ENCODE measurements around the gene CLIC3.

The CLIC3 gene

DNA sequence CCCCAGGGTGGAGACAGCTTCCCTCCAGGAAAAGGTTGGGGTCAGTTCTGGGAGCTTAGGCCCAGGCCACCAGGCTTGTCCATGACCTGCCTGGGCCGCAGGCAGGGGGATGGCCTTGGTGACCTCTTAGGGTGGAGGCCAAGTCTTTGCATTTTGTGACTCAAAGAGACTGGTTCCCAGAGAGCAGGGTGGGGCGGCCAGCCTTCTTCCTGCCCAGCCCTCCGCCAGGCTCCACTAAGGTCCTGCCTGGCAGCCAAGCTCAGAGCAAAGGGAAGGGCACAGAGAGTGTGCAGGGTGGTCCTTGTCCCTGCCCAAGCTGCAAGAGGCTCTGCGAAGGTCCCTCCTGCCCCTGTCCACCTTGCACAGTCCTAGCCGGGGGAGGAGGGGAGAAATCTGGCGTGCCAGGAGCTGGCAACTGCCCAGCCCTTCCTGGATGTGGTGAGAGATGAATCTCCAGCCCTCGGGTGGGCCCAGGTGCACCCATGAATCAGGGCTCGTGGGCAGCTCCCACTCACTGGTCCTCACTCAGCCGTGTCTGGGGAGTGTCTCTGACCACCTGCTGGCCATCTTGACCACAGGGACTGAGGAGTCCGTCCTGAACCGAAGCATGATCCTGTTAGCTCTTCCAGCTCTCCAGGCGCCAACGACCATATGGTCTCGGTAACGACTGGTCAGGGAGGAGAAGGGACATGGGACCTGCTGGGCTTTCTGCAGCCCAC lies 21.4 kb downstream of the CLIC3 start:
- Histone ChIP-seq H3K36me3 (replicated peaks; ENCODE audit: insufficient read depth, low read length) (no peaks in the 10 kb centered on the region), H3K9me3 (replicated peaks; ENCODE audit: insufficient read depth, low read length) (no peaks in the 10 kb centered on the region), H3K79me2 (ENCODE audit: low read length) (no peaks in the 10 kb centered on the region), H3F3A (ENCODE audit: insufficient read depth, low read length) (no peaks in the 10 kb centered on the region), H3K9me2 (replicated peaks; ENCODE audit: insufficient read depth, low read length) (no peaks in the 10 kb centered on the region), H3K4me1 (ENCODE audit: low read length) (no peaks in the 10 kb centered on the region), H2AFZ (ENCODE audit: low read length) (no peak overlapping the region), H3K27me3 (replicated peaks; ENCODE audit: insufficient read depth, low read length) (peaks cover 76% of the 10 kb centered on the region), H4K20me1 (ENCODE audit: insufficient read depth, low read length) (no peaks in the 10 kb centered on the region), H3K4me3 (ENCODE audit: low read length) (no peak overlapping the region), H3K4me2 (ENCODE audit: low read depth, low read length) (no peak overlapping the region), H3K9ac (ENCODE audit: low read length) (no peak overlapping the region), H3K27ac (ENCODE audit: low read length) (no peak overlapping the region)
- TF ChIP-seq EZH2 (optimal IDR thresholded peaks at IDR 0.05; ENCODE audit: low read depth, low read length) (no peak), EZH2phosphoT487 (IDR thresholded peaks at IDR 0.05; ENCODE audit: low read length) (no peak)
- TF ChIP-seq, protein P1, sequence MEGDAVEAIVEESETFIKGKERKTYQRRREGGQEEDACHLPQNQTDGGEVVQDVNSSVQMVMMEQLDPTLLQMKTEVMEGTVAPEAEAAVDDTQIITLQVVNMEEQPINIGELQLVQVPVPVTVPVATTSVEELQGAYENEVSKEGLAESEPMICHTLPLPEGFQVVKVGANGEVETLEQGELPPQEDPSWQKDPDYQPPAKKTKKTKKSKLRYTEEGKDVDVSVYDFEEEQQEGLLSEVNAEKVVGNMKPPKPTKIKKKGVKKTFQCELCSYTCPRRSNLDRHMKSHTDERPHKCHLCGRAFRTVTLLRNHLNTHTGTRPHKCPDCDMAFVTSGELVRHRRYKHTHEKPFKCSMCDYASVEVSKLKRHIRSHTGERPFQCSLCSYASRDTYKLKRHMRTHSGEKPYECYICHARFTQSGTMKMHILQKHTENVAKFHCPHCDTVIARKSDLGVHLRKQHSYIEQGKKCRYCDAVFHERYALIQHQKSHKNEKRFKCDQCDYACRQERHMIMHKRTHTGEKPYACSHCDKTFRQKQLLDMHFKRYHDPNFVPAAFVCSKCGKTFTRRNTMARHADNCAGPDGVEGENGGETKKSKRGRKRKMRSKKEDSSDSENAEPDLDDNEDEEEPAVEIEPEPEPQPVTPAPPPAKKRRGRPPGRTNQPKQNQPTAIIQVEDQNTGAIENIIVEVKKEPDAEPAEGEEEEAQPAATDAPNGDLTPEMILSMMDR (IDR thresholded peaks at IDR 0.05; ENCODE audit: low read length), result no peak
- no peak for DNase-seq

DNA sequence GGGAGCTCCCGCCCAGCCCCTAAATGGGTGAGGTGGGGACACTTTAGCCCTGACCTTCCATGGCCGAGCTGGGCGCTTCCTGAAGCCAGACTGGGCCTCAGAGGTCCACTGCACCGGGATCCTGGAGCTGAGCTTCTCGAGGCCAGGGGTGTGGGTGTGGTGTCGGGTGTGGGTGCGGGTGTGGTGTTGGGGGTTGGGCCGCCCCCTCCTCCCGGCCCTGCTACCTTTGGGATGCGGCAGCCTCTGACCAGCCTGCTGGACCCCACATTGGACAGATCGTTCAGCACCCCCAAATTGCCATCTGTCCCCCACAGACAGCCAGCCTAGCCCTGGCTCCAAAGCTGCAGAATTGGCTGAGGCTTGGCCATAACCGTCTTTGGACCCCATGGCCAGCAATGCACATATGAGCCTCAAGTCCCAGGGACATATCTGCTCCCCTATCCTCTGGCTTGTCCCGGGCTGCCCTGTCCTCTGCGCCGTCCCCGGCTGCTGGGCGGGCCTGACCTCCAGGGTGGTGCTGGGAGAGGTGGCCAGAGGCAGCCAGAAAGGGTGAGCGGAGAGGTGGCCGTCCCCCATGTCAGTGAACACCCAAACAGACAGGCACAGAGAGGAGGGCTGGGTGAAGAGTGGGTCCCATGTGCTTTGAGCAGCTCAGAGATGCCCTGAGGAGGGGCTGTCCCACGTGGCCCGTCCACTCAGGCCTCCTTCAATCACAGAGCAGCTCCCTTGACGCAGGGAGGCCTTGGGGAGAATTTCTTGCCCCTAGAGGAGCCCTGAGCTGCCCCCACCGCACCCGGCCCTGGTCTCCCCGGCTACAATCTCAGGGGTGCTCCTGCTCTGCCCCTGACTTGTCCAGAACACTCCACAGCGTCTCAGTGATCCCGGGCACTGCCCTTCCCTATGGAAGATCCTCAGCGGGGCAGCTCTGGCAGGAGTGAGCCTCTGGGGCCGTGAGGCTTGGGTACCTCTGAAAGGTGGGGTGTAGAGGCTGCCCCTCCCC lies 22.4 kb downstream of the CLIC3 start:
- Histone ChIP-seq H3K4me1 (ENCODE audit: low read length) (no peaks in the 10 kb centered on the region), H3K9me3 (replicated peaks; ENCODE audit: insufficient read depth, low read length) (no peaks in the 10 kb centered on the region), H3F3A (ENCODE audit: insufficient read depth, low read length) (no peaks in the 10 kb centered on the region), H4K20me1 (ENCODE audit: insufficient read depth, low read length) (no peaks in the 10 kb centered on the region), H3K9ac (ENCODE audit: low read length) (no peak overlapping the region), H3K27ac (ENCODE audit: low read length) (no peak overlapping the region), H3K36me3 (replicated peaks; ENCODE audit: insufficient read depth, low read length) (no peaks in the 10 kb centered on the region), H3K4me3 (ENCODE audit: low read length) (no peak overlapping the region), H3K9me2 (replicated peaks; ENCODE audit: insufficient read depth, low read length) (no peaks in the 10 kb centered on the region), H3K4me2 (ENCODE audit: low read depth, low read length) (no peak overlapping the region), H3K27me3 (replicated peaks; ENCODE audit: insufficient read depth, low read length) (peaks cover 75% of the 10 kb centered on the region), H2AFZ (ENCODE audit: low read length) (no peak overlapping the region), H3K79me2 (ENCODE audit: low read length) (no peaks in the 10 kb centered on the region)
- TF ChIP-seq, protein P1 (IDR thresholded peaks at IDR 0.05; ENCODE audit: low read length), result no peak
- TF ChIP-seq EZH2phosphoT487 (IDR thresholded peaks at IDR 0.05; ENCODE audit: low read length) (no peak), EZH2 (optimal IDR thresholded peaks at IDR 0.05; ENCODE audit: low read depth, low read length) (no peak)
- no peak for DNase-seq

DNA sequence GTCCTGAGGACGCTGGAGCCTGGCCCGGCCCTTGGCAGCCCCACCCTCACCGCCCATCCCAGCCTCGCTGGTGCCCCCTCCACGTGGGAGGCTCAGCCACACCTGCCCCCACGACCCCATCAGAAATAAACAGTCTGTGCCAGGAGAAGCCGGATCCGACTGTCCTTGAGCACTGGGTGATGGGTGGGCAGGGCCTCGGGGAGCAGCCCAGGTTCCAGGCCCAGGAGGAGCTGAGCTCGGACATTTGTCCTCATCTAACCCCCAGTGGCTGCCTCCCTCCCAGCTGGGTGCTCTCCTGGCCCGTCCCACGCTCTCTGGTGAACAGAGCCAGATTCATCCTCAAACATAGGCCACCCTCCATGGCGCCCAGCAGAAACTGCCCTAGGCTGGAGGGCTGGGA lies 23.6 kb downstream of the CLIC3 start:
- H3K4me1 ChIP-seq (ENCODE audit: low read length), result no peaks in the 10 kb centered on the region
- TF ChIP-seq, protein P1 (IDR thresholded peaks at IDR 0.05; ENCODE audit: low read length), result no peak
- no peak for TF ChIP-seq EZH2 (optimal IDR thresholded peaks at IDR 0.05; ENCODE audit: low read depth, low read length)
- TF ChIP-seq EZH2phosphoT487 (IDR thresholded peaks at IDR 0.05; ENCODE audit: low read length), result no peak
- H3K36me3 ChIP-seq (replicated peaks; ENCODE audit: insufficient read depth, low read length), result no peaks in the 10 kb centered on the region
- H3K4me2 ChIP-seq (ENCODE audit: low read depth, low read length), result no peak overlapping the region
- H3K4me3 ChIP-seq (ENCODE audit: low read length), result no peak overlapping the region
- no peaks in the 10 kb centered on the region for H3K9me2 ChIP-seq (replicated peaks; ENCODE audit: insufficient read depth, low read length)
- H3K9ac ChIP-seq (ENCODE audit: low read length), result no peak overlapping the region
- H3K9me3 ChIP-seq (replicated peaks; ENCODE audit: insufficient read depth, low read length), result no peaks in the 10 kb centered on the region
- no peak for DNase-seq
- no peaks in the 10 kb centered on the region for H4K20me1 ChIP-seq (ENCODE audit: insufficient read depth, low read length)
- peaks cover 85% of the 10 kb centered on the region for H3K27me3 ChIP-seq (replicated peaks; ENCODE audit: insufficient read depth, low read length)
- no peak overlapping the region for H3K27ac ChIP-seq (ENCODE audit: low read length)
- no peak overlapping the region for H2AFZ ChIP-seq (ENCODE audit: low read length)
- H3F3A ChIP-seq (ENCODE audit: insufficient read depth, low read length), result no peaks in the 10 kb centered on the region
- H3K79me2 ChIP-seq (ENCODE audit: low read length), result no peaks in the 10 kb centered on the region
